ENCODE measurements around the gene KIF19. TPM values are rescaled to one million over a fixed set of nuclear protein-coding genes. Genes with fewer than 3 reads are reported as not detected.

The KIF19 gene
- polyA plus RNA-seq, 1 donor (not counting 4 experiments of a cell fraction or from before 2014, with no cell fraction given) = not detected

DNA sequence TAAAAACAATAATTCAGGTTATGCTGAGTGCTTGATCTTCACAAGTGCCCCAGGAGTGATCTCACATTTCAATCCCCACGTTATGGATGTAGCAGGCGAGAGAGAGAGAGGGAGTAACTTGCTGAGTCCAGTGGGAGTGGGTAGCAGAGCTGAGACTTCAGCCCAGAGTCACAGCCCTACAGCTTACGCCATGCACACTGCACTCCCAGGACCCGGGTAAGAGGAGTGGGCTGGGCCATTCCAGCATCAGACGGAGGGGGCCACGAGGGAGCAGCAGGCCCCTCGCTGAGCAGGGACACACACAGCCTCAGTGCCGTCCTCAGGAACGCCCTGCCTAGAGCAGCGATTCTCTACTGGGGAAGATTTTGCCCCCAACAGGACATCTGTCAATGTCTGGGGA lies 9.8 kb upstream of the KIF19 start:
- no peak for TF ChIP-seq EZH2 (IDR thresholded peaks at IDR 0.05; ENCODE audit: low read length)
- TF ChIP-seq, protein P1, sequence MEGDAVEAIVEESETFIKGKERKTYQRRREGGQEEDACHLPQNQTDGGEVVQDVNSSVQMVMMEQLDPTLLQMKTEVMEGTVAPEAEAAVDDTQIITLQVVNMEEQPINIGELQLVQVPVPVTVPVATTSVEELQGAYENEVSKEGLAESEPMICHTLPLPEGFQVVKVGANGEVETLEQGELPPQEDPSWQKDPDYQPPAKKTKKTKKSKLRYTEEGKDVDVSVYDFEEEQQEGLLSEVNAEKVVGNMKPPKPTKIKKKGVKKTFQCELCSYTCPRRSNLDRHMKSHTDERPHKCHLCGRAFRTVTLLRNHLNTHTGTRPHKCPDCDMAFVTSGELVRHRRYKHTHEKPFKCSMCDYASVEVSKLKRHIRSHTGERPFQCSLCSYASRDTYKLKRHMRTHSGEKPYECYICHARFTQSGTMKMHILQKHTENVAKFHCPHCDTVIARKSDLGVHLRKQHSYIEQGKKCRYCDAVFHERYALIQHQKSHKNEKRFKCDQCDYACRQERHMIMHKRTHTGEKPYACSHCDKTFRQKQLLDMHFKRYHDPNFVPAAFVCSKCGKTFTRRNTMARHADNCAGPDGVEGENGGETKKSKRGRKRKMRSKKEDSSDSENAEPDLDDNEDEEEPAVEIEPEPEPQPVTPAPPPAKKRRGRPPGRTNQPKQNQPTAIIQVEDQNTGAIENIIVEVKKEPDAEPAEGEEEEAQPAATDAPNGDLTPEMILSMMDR (optimal IDR thresholded peaks at IDR 0.05 in 1 of 3, IDR thresholded peaks at IDR 0.05 in 1 of 3, conservative IDR thresholded peaks at IDR 0.05 in 1 of 3; ENCODE audit: extremely low read depth in 1 of 3, insufficient read depth in 2 of 3, low read length in 3 of 3) = no peak
- H3K27ac ChIP-seq (ENCODE audit: control insufficient read depth, insufficient read depth, low read length) = no peak overlapping the region
- H3K9ac ChIP-seq (ENCODE audit: control insufficient read depth, extremely low read depth, insufficient read depth, low read length) = no peak overlapping the region
- H2AFZ ChIP-seq (ENCODE audit: control insufficient read depth, low read length) = no peak overlapping the region
- H3K79me2 ChIP-seq (ENCODE audit: control insufficient read depth, insufficient read depth, low read length) = no peaks in the 10 kb centered on the region
- H3K27me3 ChIP-seq (ENCODE audit: control insufficient read depth, extremely low read depth, insufficient read depth, low read length) = peaks cover 9% of the 10 kb centered on the region
- FAIRE-seq (no peak), DNase-seq (ENCODE audit: low read depth, low spot score) (no peak)
- H3K9me1 ChIP-seq (ENCODE audit: control insufficient read depth, extremely low read depth, insufficient read depth, low read length) = no peaks in the 10 kb centered on the region
- no peaks in the 10 kb centered on the region for H3K4me1 ChIP-seq (ENCODE audit: control insufficient read depth, extremely low read depth, insufficient read depth, low read length)
- dilution Hi-C loops (cut with MboI; ENCODE audit: extremely low pct_ligation_motif_present, low sequenced_read_pairs) = no loop called here
- no peaks in the 10 kb centered on the region for H4K20me1 ChIP-seq (ENCODE audit: control insufficient read depth, extremely low read depth, insufficient read depth, low read length)
- H3K9me3 ChIP-seq (ENCODE audit: control insufficient read depth, low read depth, low read length) = peaks cover 2% of the 10 kb centered on the region
- H3K4me2 ChIP-seq (ENCODE audit: control insufficient read depth, extremely low read depth, insufficient read depth, low read depth, low read length) = no peak overlapping the region
- H3K36me3 ChIP-seq (ENCODE audit: control insufficient read depth in 2 of 2, extremely low read depth in 1 of 2, insufficient read depth in 2 of 2, low read length in 2 of 2) = no peaks in the 10 kb centered on the region
- no peak overlapping the region for H3K4me3 ChIP-seq (ENCODE audit: control insufficient read depth in 2 of 3, extremely low read depth in 1 of 3, insufficient read depth in 2 of 3, low read depth in 1 of 3, low read length in 3 of 3)

GRCh38 chr17:74317071-74317470 lies 9.0 kb upstream of the KIF19 start:
- DNase-seq (ENCODE audit: low read depth, low spot score) = no peak
- H2AFZ ChIP-seq (ENCODE audit: control insufficient read depth, low read length) = no peak overlapping the region
- no peaks in the 10 kb centered on the region for H3K79me2 ChIP-seq (ENCODE audit: control insufficient read depth, insufficient read depth, low read length)
- H3K9ac ChIP-seq (ENCODE audit: control insufficient read depth, extremely low read depth, insufficient read depth, low read length) = no peak overlapping the region
- no peaks in the 10 kb centered on the region for H4K20me1 ChIP-seq (ENCODE audit: control insufficient read depth, extremely low read depth, insufficient read depth, low read length)
- peaks cover 9% of the 10 kb centered on the region for H3K27me3 ChIP-seq (ENCODE audit: control insufficient read depth, extremely low read depth, insufficient read depth, low read length)
- no peak overlapping the region for H3K4me3 ChIP-seq (ENCODE audit: control insufficient read depth in 2 of 3, extremely low read depth in 1 of 3, insufficient read depth in 2 of 3, low read depth in 1 of 3, low read length in 3 of 3)
- H3K9me3 ChIP-seq (ENCODE audit: control insufficient read depth, low read depth, low read length) = peaks cover 2% of the 10 kb centered on the region
- no peak for TF ChIP-seq EZH2 (IDR thresholded peaks at IDR 0.05; ENCODE audit: low read length)
- TF ChIP-seq, protein P1 (optimal IDR thresholded peaks at IDR 0.05 in 1 of 3, IDR thresholded peaks at IDR 0.05 in 1 of 3, conservative IDR thresholded peaks at IDR 0.05 in 1 of 3; ENCODE audit: extremely low read depth in 1 of 3, insufficient read depth in 2 of 3, low read length in 3 of 3) = no peak
- H3K36me3 ChIP-seq (ENCODE audit: control insufficient read depth in 2 of 2, extremely low read depth in 1 of 2, insufficient read depth in 2 of 2, low read length in 2 of 2) = no peaks in the 10 kb centered on the region
- dilution Hi-C loops (cut with MboI; ENCODE audit: extremely low pct_ligation_motif_present, low sequenced_read_pairs) = no loop called here
- no peak overlapping the region for H3K4me2 ChIP-seq (ENCODE audit: control insufficient read depth, extremely low read depth, insufficient read depth, low read depth, low read length)
- H3K27ac ChIP-seq (ENCODE audit: control insufficient read depth, insufficient read depth, low read length) = no peak overlapping the region
- H3K4me1 ChIP-seq (ENCODE audit: control insufficient read depth, extremely low read depth, insufficient read depth, low read length) = no peaks in the 10 kb centered on the region
- no peak for FAIRE-seq
- H3K9me1 ChIP-seq (ENCODE audit: control insufficient read depth, extremely low read depth, insufficient read depth, low read length) = no peaks in the 10 kb centered on the region
